ENCODE measurements around the gene SH3PXD2A. TPM values are rescaled to one million over a fixed set of nuclear protein-coding genes. Genes with fewer than 3 reads are reported as not detected.

The SH3PXD2A gene
- total and polyA plus RNA-seq, 2 donors (not counting 1 experiment from before 2014, with no cell fraction given): 3.2 to 33.5 TPM

GRCh38 chr10:103576076-103576471 lies 279.3 kb downstream of the SH3PXD2A start:
- WGBS (ENCODE audit: insufficient coverage): 100% methylated on average over 1 of the region's 1 CpG
- Histone ChIP-seq H3K4me2 (replicated peaks; ENCODE audit: low read depth, low read length, poor library complexity, severe bottlenecking) (no peak overlapping the region), H3K4me1 (ENCODE audit: control insufficient read depth in 2 of 2, insufficient read depth in 2 of 2, low read length in 2 of 2) (no peaks in the 10 kb centered on the region), H3K4me3 (ENCODE audit: control extremely low read depth in 1 of 5, extremely low read depth in 1 of 5, insufficient read depth in 1 of 5, low read depth in 2 of 5, low read length in 4 of 5) (no peak overlapping the region), H3K27me3 (replicated peaks in 1 of 4; ENCODE audit: control extremely low read depth in 1 of 4, control insufficient read depth in 3 of 4, insufficient read depth in 4 of 4, low read length in 3 of 4) (no peaks in the 10 kb centered on the region), H4K20me1 (ENCODE audit: control insufficient read depth, insufficient read depth, low read length, poor library complexity, severe bottlenecking) (no peaks in the 10 kb centered on the region), H3K27ac (ENCODE audit: low read length in 2 of 2) (no peak overlapping the region), H3K79me2 (ENCODE audit: control insufficient read depth, insufficient read depth, low read length) (no peaks in the 10 kb centered on the region), H2AFZ (ENCODE audit: insufficient read depth, low read depth, low read length, poor library complexity, severe bottlenecking) (no peak overlapping the region), H3K9me3 (ENCODE audit: control extremely low read depth in 1 of 3, control insufficient read depth in 2 of 3, insufficient read depth in 1 of 3, low read length in 2 of 3) (no peaks in the 10 kb centered on the region), H3K36me3 (replicated peaks in 1 of 2; ENCODE audit: control extremely low read depth in 1 of 2, control insufficient read depth in 1 of 2, extremely low read depth in 1 of 2, insufficient read depth in 2 of 2, low read length in 1 of 2) (no peaks in the 10 kb centered on the region), H3K9ac (ENCODE audit: low read length) (no peak overlapping the region)
- Mint-ChIP-seq H3K9me3 (ENCODE audit: insufficient read depth) (no peaks in the 10 kb centered on the region), H3K4me1 (no peaks in the 10 kb centered on the region), H3K27me3 (peaks cover 7% of the 10 kb centered on the region), H3K4me3 (no peak overlapping the region), H3K27ac (no peak overlapping the region)
- CTCF ChIA-PET: interaction anchor here (0.8 kb wide), 1 partner anchor 110 kb away, joined by 3 read pairs; no protein-coding TSS in a partner anchor
- TF ChIP-seq EZH2 (IDR thresholded peaks at IDR 0.05; ENCODE audit: borderline replicate concordance, insufficient read depth, low read depth, low read length, poor library complexity, severe bottlenecking): no peak
- TF ChIP-seq CTCF (IDR thresholded peaks at IDR 0.05): no peak
- ATAC-seq (ENCODE audit: low read depth) (no peak), DNase-seq (no peak)
- intact Hi-C loops (cut with micrococcal nuclease): no loop called here
- POLR2A ChIA-PET: no interaction called here

- 91% methylated on average over 3 of the region's 6 CpGs for WGBS (ENCODE audit: insufficient coverage)
- TF ChIP-seq EZH2 (IDR thresholded peaks at IDR 0.05; ENCODE audit: borderline replicate concordance, insufficient read depth, low read depth, low read length, poor library complexity, severe bottlenecking): no peak
- TF ChIP-seq CTCF (IDR thresholded peaks at IDR 0.05): no peak
- Histone ChIP-seq H3K4me3 (ENCODE audit: control extremely low read depth in 1 of 5, extremely low read depth in 1 of 5, insufficient read depth in 1 of 5, low read depth in 2 of 5, low read length in 4 of 5) (no peak overlapping the region), H3K36me3 (replicated peaks in 1 of 2; ENCODE audit: control extremely low read depth in 1 of 2, control insufficient read depth in 1 of 2, extremely low read depth in 1 of 2, insufficient read depth in 2 of 2, low read length in 1 of 2) (no peaks in the 10 kb centered on the region), H3K27me3 (replicated peaks in 1 of 4; ENCODE audit: control extremely low read depth in 1 of 4, control insufficient read depth in 3 of 4, insufficient read depth in 4 of 4, low read length in 3 of 4) (no peaks in the 10 kb centered on the region), H3K9me3 (ENCODE audit: control extremely low read depth in 1 of 3, control insufficient read depth in 2 of 3, insufficient read depth in 1 of 3, low read length in 2 of 3) (no peaks in the 10 kb centered on the region), H3K9ac (ENCODE audit: low read length) (no peak overlapping the region), H3K4me2 (replicated peaks; ENCODE audit: low read depth, low read length, poor library complexity, severe bottlenecking) (no peak overlapping the region), H4K20me1 (ENCODE audit: control insufficient read depth, insufficient read depth, low read length, poor library complexity, severe bottlenecking) (no peaks in the 10 kb centered on the region), H3K27ac (ENCODE audit: low read length in 2 of 2) (no peak overlapping the region), H3K4me1 (ENCODE audit: control insufficient read depth in 2 of 2, insufficient read depth in 2 of 2, low read length in 2 of 2) (no peaks in the 10 kb centered on the region), H3K79me2 (ENCODE audit: control insufficient read depth, insufficient read depth, low read length) (no peaks in the 10 kb centered on the region), H2AFZ (ENCODE audit: insufficient read depth, low read depth, low read length, poor library complexity, severe bottlenecking) (no peak overlapping the region)
- ChIA-PET CTCF (no interaction called here), POLR2A (no interaction called here)
- intact Hi-C loops (cut with micrococcal nuclease): no loop called here
- no peak for DNase-seq
- Mint-ChIP-seq H3K4me3 (no peak overlapping the region), H3K27ac (no peak overlapping the region), H3K4me1 (no peaks in the 10 kb centered on the region), H3K9me3 (ENCODE audit: insufficient read depth) (no peaks in the 10 kb centered on the region), H3K27me3 (peaks cover 7% of the 10 kb centered on the region)
- ATAC-seq (ENCODE audit: low read depth): no peak
Measured at GRCh38 chr10:103575416-103576075, 279.8 kb downstream of the SH3PXD2A start.
